ENCODE data around the gene RSRC2. TPM values are rescaled to one million over a fixed set of nuclear protein-coding genes. Genes with fewer than 3 reads are reported as not detected.

The RSRC2 gene
- total RNA-seq, 1 experiment from 2014 or later = 93.1 TPM

- Mint-ChIP-seq H3K9me3 (no peaks in the 10 kb centered on the region), H3K4me1 (no peaks in the 10 kb centered on the region), H3K27me3 (ENCODE audit: low read depth) (no peaks in the 10 kb centered on the region), H3K36me3 (peaks cover 56% of the 10 kb centered on the region), H3K4me3 (no peak overlapping the region), H3K27ac (no peak overlapping the region)
- ATAC-seq (no peak), DNase-seq (ENCODE audit: low spot score) (no peak)
- CTCF ChIA-PET = no interaction called here
- POLR2A ChIA-PET = no interaction called here
- TF ChIP-seq PRRX2 (CRISPR knock-in tag; IDR thresholded peaks at IDR 0.05) = no peak
- no peak for TF ChIP-seq FOXP1 (CRISPR knock-in tag; IDR thresholded peaks at IDR 0.05; ENCODE audit: borderline replicate concordance)
- TF ChIP-seq NR3C1 (CRISPR knock-in tag; conservative IDR thresholded peaks at IDR 0.05; ENCODE audit: low read depth) = no peak
Measured at GRCh38 chr12:122545855-122546254, 19.1 kb upstream of the RSRC2 start.

DNA sequence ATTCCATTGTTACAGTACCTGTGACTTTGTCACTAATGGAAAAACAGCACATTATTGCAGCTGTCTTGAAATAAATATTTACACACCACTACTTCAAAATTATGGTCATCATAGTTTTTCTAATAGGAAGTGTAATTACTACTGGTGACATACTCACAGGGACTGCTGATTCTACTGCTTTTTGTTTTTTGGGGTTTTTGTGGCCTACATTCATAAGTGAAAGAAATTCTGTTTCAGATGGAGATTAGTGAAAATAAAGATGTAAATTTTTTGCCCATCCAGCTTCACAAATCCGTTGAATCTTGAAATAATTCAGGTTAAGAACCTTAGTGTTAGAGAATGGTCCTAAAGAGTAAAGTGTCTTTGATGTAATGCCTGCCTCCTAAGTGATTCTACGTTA is 17.8 kb upstream of the RSRC2 start:
- H3K27me3 Mint-ChIP-seq (ENCODE audit: low read depth) = no peaks in the 10 kb centered on the region
- ChIA-PET POLR2A (no interaction called here), CTCF (no interaction called here)
- H3K36me3 Mint-ChIP-seq = peaks cover 46% of the 10 kb centered on the region
- H3K9me3 Mint-ChIP-seq = no peaks in the 10 kb centered on the region
- ATAC-seq (no peak), DNase-seq (ENCODE audit: low spot score) (no peak)
- TF ChIP-seq NFYB (CRISPR knock-in tag; conservative IDR thresholded peaks at IDR 0.05; ENCODE audit: low read depth) (no peak), ATF1 (CRISPR knock-in tag; IDR thresholded peaks at IDR 0.05) (no peak), ZNF232 (CRISPR knock-in tag; IDR thresholded peaks at IDR 0.05) (no peak)
- H3K4me3 Mint-ChIP-seq = no peak overlapping the region
- no peak overlapping the region for H3K27ac Mint-ChIP-seq
- H3K4me1 Mint-ChIP-seq = no peaks in the 10 kb centered on the region

DNA sequence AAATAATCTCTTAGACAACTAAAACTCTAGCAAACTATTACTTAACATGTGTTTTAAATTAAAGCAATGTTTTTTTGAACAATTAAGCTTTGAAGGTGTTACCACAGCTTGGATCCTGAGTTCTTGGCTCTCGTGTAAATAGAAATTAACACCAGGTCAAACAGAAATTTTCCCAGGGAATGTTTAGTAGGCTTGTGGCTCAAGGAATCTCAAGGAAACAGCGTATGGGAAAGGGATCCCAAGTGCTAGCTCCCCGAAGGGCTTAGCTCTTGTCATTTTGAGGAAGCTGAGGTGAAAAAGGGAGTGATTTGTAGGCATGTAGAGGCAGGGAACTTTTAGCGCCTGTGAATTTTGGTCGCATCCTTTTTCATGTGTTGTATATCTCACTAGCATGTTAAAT is 11.8 kb upstream of the RSRC2 start:
- Mint-ChIP-seq H3K27ac (no peak overlapping the region), H3K4me1 (no peaks in the 10 kb centered on the region), H3K9me3 (no peaks in the 10 kb centered on the region), H3K4me3 (no peak overlapping the region), H3K27me3 (ENCODE audit: low read depth) (no peaks in the 10 kb centered on the region), H3K36me3 (peaks cover 31% of the 10 kb centered on the region)
- TF ChIP-seq AR (CRISPR knock-in tag; IDR thresholded peaks at IDR 0.05) (no peak), TEAD1 (CRISPR knock-in tag; IDR thresholded peaks at IDR 0.05) (no peak), KAT7 (CRISPR knock-in tag; IDR thresholded peaks at IDR 0.05; ENCODE audit: borderline replicate concordance) (no peak), MXD4 (CRISPR knock-in tag; IDR thresholded peaks at IDR 0.05; ENCODE audit: borderline replicate concordance) (no peak)
- TF ChIP-seq, protein P1, sequence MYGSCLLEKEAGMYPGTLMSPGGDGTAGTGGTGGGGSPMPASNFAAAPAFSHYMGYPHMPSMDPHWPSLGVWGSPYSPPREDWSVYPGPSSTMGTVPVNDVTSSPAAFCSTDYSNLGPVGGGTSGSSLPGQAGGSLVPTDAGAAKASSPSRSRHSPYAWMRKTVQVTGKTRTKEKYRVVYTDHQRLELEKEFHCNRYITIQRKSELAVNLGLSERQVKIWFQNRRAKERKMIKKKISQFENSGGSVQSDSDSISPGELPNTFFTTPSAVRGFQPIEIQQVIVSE (CRISPR knock-in tag; IDR thresholded peaks at IDR 0.05; ENCODE audit: borderline replicate concordance) = no peak
- TF ChIP-seq, protein P2, sequence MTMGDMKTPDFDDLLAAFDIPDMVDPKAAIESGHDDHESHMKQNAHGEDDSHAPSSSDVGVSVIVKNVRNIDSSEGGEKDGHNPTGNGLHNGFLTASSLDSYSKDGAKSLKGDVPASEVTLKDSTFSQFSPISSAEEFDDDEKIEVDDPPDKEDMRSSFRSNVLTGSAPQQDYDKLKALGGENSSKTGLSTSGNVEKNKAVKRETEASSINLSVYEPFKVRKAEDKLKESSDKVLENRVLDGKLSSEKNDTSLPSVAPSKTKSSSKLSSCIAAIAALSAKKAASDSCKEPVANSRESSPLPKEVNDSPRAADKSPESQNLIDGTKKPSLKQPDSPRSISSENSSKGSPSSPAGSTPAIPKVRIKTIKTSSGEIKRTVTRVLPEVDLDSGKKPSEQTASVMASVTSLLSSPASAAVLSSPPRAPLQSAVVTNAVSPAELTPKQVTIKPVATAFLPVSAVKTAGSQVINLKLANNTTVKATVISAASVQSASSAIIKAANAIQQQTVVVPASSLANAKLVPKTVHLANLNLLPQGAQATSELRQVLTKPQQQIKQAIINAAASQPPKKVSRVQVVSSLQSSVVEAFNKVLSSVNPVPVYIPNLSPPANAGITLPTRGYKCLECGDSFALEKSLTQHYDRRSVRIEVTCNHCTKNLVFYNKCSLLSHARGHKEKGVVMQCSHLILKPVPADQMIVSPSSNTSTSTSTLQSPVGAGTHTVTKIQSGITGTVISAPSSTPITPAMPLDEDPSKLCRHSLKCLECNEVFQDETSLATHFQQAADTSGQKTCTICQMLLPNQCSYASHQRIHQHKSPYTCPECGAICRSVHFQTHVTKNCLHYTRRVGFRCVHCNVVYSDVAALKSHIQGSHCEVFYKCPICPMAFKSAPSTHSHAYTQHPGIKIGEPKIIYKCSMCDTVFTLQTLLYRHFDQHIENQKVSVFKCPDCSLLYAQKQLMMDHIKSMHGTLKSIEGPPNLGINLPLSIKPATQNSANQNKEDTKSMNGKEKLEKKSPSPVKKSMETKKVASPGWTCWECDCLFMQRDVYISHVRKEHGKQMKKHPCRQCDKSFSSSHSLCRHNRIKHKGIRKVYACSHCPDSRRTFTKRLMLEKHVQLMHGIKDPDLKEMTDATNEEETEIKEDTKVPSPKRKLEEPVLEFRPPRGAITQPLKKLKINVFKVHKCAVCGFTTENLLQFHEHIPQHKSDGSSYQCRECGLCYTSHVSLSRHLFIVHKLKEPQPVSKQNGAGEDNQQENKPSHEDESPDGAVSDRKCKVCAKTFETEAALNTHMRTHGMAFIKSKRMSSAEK (CRISPR knock-in tag; IDR thresholded peaks at IDR 0.05; ENCODE audit: borderline replicate concordance) = no peak
- ChIA-PET POLR2A (no interaction called here), CTCF (interaction anchor here (1.0 kb wide), 1 partner anchor 214 kb away, joined by 3 read pairs; the partner anchor contains the start of gene DENR)
- no peak for DNase-seq (ENCODE audit: low spot score)
- no peak for ATAC-seq

- Mint-ChIP-seq H3K36me3 (peaks cover 28% of the 10 kb centered on the region), H3K27me3 (ENCODE audit: low read depth) (no peaks in the 10 kb centered on the region), H3K4me1 (no peaks in the 10 kb centered on the region), H3K4me3 (no peak overlapping the region), H3K9me3 (no peaks in the 10 kb centered on the region), H3K27ac (peak overlapping the region; percentile 77; the same call in 1 of the 2 replicates)
- ATAC-seq = no peak
- DNase-seq (ENCODE audit: low spot score) = no peak
- CTCF ChIA-PET = interaction anchor here (1.0 kb wide), 1 partner anchor 59 kb away, joined by 3 read pairs; no protein-coding TSS in a partner anchor
- POLR2A ChIA-PET = no interaction called here
- no peak for TF ChIP-seq ZNF121 (CRISPR knock-in tag; IDR thresholded peaks at IDR 0.05)
- TF ChIP-seq, protein P3, sequence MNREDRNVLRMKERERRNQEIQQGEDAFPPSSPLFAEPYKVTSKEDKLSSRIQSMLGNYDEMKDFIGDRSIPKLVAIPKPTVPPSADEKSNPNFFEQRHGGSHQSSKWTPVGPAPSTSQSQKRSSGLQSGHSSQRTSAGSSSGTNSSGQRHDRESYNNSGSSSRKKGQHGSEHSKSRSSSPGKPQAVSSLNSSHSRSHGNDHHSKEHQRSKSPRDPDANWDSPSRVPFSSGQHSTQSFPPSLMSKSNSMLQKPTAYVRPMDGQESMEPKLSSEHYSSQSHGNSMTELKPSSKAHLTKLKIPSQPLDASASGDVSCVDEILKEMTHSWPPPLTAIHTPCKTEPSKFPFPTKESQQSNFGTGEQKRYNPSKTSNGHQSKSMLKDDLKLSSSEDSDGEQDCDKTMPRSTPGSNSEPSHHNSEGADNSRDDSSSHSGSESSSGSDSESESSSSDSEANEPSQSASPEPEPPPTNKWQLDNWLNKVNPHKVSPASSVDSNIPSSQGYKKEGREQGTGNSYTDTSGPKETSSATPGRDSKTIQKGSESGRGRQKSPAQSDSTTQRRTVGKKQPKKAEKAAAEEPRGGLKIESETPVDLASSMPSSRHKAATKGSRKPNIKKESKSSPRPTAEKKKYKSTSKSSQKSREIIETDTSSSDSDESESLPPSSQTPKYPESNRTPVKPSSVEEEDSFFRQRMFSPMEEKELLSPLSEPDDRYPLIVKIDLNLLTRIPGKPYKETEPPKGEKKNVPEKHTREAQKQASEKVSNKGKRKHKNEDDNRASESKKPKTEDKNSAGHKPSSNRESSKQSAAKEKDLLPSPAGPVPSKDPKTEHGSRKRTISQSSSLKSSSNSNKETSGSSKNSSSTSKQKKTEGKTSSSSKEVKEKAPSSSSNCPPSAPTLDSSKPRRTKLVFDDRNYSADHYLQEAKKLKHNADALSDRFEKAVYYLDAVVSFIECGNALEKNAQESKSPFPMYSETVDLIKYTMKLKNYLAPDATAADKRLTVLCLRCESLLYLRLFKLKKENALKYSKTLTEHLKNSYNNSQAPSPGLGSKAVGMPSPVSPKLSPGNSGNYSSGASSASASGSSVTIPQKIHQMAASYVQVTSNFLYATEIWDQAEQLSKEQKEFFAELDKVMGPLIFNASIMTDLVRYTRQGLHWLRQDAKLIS (CRISPR knock-in tag; IDR thresholded peaks at IDR 0.05; ENCODE audit: borderline replicate concordance) = no peak
- no peak for TF ChIP-seq E2F4 (CRISPR knock-in tag; IDR thresholded peaks at IDR 0.05; ENCODE audit: borderline replicate concordance, low read depth)
- TF ChIP-seq NR3C1 (CRISPR knock-in tag; conservative IDR thresholded peaks at IDR 0.05; ENCODE audit: low read depth) = no peak
- no peak for TF ChIP-seq ZNF317 (CRISPR knock-in tag; IDR thresholded peaks at IDR 0.05; ENCODE audit: borderline replicate concordance, low read depth)
Measured at GRCh38 chr12:122537021-122537420, 10.3 kb upstream of the RSRC2 start.
